Uterus (tissue), 4 donors: ENCODE results near the gene RASAL2. TPM values are rescaled to one million over a fixed set of nuclear protein-coding genes. Genes with fewer than 3 reads are reported as not detected.

Experiments used
- DNase-seq, 2 donors: peaks; one replicate each; pipeline ENCODE4 v3.0.0-alpha.2; 2019 to 2020
- H3K27ac ChIP-seq, 2 donors: fragments of 200-600 bp; sonication (generic); 1 replicate in 1 of 2; 2 replicates in 1 of 2; pipeline ENCODE4 v1.5.1; 2016 to 2018
- H3K27me3 ChIP-seq, 2 donors: fragments of 200-600 bp; sonication (generic); one replicate each; pipeline ENCODE4 v1.5.1; 2018 to 2019; ENCODE audit warnings: control low read depth in 1 of 2
- H3K36me3 ChIP-seq, 2 donors: fragments of 200-600 bp; sonication (generic); one replicate each; pipeline ENCODE4 v1.5.1; 2019; ENCODE audit warnings: control low read depth in 1 of 2
- H3K4me1 ChIP-seq, 2 donors: fragments of 200-600 bp; sonication (generic); one replicate each; pipeline ENCODE4 v1.5.1; 2018 to 2019; ENCODE audit warnings: control low read depth in 1 of 2
- H3K4me3 ChIP-seq, 2 donors: fragments of 200-600 bp; sonication (generic); 1 replicate in 1 of 2; 2 replicates in 1 of 2; pipeline ENCODE4 v1.5.1; 2018 to 2019; ENCODE audit warnings: mild to moderate bottlenecking in 1 of 2
- H3K9me3 ChIP-seq, 2 donors: fragments of 200-600 bp; sonication (generic); one replicate each; pipeline ENCODE4 v1.5.1; 2019; ENCODE audit warnings: control low read depth in 1 of 2
- POLR2A ChIP-seq, 2 donors: fragments of 450-650 bp; IDR thresholded peaks; one replicate each; pipeline ENCODE4 v1.6.1; 2016; ENCODE audit warnings: antibody characterized with exemption in 2 of 2, mild to moderate bottlenecking in 1 of 2, moderate library complexity in 1 of 2
- intact Hi-C: fragments of 100-400 bp; cut with DNase I; formaldehyde crosslinking; loops from one replicate; pipeline ENCODE4 v1.15.1; 2023; ENCODE audit warnings: low total_unique reads
- total RNA-seq, 4 donors: library from RNA; depleted of rRNA in 3 of 4; stranded (reverse); fragments of >200 nt in 3 of 4; gene quantifications; one replicate each; pipeline versions ENCODE4 v1.1.0 to v1.2.4, GENCODE V29; 2014 to 2023
- TF ChIP-seq, protein P1 (sequence below), 4 experiments: fragments of 200-600 bp in 2 of 4; fragments of 450-650 bp in 2 of 4; sonication (generic) in 2 of 4; IDR thresholded peaks; one replicate each; pipeline ENCODE4 v1.5.1; 2016 to 2019; ENCODE audit warnings: antibody characterized with exemption in 4 of 4, mild to moderate bottlenecking in 2 of 4, moderate library complexity in 1 of 4
- donor health status: DM: yes; HTN: yes; CAD: no.

RASAL2 gene
- total RNA-seq, 4 donors from 2014 or later, result 10.0 to 42.5 (median 29.8) TPM

DNA sequence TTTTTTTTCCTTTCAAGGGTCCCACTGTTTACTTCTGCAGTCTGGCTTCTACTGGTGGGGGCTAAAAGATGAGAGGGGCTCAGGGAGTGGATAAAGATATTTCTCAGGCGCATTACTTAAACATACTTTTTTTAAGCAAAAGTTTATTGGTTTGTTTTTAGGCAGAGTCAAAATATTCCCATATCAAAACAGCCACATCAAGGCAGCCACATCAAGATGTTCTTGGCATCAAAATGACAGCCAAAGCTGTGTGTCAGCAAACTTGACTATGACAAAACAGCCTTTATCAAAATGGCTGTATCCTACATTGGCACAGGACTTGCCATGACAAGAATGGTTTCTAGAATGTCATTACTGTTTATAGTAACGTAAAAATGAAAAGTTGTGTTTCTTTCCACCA is 22.1 kb upstream of the RASAL2 start:
- DNase-seq, result no peak
- Histone ChIP-seq H3K4me1 (no peaks in the 10 kb centered on the region), H3K27me3 (no peaks in the 10 kb centered on the region), H3K27ac (no peak overlapping the region), H3K36me3 (no peaks in the 10 kb centered on the region), H3K4me3 (no peak overlapping the region), H3K9me3 (no peaks in the 10 kb centered on the region)
- intact Hi-C loops, result no loop called here
- no peak for TF ChIP-seq POLR2A (IDR thresholded peaks at IDR 0.05)
- TF ChIP-seq, protein P1, sequence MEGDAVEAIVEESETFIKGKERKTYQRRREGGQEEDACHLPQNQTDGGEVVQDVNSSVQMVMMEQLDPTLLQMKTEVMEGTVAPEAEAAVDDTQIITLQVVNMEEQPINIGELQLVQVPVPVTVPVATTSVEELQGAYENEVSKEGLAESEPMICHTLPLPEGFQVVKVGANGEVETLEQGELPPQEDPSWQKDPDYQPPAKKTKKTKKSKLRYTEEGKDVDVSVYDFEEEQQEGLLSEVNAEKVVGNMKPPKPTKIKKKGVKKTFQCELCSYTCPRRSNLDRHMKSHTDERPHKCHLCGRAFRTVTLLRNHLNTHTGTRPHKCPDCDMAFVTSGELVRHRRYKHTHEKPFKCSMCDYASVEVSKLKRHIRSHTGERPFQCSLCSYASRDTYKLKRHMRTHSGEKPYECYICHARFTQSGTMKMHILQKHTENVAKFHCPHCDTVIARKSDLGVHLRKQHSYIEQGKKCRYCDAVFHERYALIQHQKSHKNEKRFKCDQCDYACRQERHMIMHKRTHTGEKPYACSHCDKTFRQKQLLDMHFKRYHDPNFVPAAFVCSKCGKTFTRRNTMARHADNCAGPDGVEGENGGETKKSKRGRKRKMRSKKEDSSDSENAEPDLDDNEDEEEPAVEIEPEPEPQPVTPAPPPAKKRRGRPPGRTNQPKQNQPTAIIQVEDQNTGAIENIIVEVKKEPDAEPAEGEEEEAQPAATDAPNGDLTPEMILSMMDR (IDR thresholded peaks at IDR 0.05), result no peak

DNA sequence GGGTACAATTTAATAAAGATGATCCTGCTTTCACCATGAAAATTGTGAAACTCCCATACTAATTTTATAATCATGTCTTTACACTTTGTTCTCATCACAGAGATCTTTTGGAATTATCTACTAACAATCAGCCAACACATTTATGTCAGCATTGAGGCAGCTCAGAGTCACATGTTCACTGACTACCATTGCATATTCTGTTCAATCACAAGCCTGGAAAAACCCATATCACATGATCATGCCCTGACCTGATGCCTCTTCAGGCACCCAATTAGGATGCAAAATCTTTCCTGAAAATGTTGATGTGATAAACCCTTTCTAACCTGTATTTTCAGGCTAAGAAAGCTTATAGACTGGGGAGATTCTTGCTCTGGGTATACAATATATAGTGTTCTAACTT is 21.6 kb upstream of the RASAL2 start:
- H3K4me1 ChIP-seq, result no peaks in the 10 kb centered on the region
- DNase-seq, result no peak
- TF ChIP-seq, protein P1 (IDR thresholded peaks at IDR 0.05), result no peak
- TF ChIP-seq POLR2A (IDR thresholded peaks at IDR 0.05), result no peak
- intact Hi-C loops, result no loop called here
- H3K27me3 ChIP-seq, result no peaks in the 10 kb centered on the region
- no peak overlapping the region for H3K4me3 ChIP-seq
- H3K36me3 ChIP-seq, result no peaks in the 10 kb centered on the region
- H3K27ac ChIP-seq, result no peak overlapping the region
- H3K9me3 ChIP-seq, result no peaks in the 10 kb centered on the region

DNA sequence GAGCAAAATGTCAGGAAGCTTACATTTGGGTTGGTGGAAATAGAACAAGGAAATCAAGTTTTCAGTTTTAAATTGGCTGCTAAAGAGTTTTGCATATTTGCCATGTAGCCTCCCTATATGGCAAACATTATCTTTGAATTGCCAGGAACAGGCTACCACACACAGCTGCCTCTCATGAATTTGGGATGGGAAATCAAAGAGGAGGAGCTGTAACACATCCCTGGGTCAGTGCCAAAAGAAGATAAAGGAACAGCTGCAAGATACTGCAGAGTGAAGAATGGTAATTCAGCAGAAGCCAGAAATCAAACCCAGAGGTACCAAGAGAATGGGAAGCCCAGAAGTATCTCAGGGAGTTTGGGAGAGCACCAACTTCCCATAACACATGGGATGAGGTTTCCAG is 18.6 kb upstream of the RASAL2 start:
- no peaks in the 10 kb centered on the region for H3K27me3 ChIP-seq
- H3K36me3 ChIP-seq, result no peaks in the 10 kb centered on the region
- no peak for DNase-seq
- no peak overlapping the region for H3K4me3 ChIP-seq
- intact Hi-C loops, result no loop called here
- H3K4me1 ChIP-seq, result no peaks in the 10 kb centered on the region
- TF ChIP-seq, protein P1 (IDR thresholded peaks at IDR 0.05), result no peak
- no peak for TF ChIP-seq POLR2A (IDR thresholded peaks at IDR 0.05)
- H3K27ac ChIP-seq, result no peak overlapping the region
- no peaks in the 10 kb centered on the region for H3K9me3 ChIP-seq

DNA sequence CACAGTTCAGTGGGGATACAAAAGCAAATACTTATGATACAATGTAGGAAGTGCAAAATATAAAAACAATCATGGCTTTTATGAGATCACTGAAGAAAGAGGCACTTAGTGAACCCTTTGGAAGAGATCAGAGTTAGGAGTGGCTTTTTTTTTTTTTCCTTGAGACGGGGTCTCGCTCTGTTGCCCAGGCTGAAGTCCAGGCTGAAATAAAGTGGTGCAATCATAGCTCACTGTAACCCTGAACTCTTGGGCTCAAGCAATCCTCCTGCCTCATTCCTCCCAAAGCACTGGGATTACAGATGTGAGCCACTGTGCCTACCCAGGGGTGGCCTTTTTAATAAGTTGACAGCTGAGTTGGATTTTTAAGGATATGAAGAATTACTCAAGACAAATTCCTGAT is 17.3 kb upstream of the RASAL2 start:
- Histone ChIP-seq H3K9me3 (no peaks in the 10 kb centered on the region), H3K4me1 (no peaks in the 10 kb centered on the region), H3K27ac (no peak overlapping the region), H3K4me3 (no peak overlapping the region), H3K27me3 (no peaks in the 10 kb centered on the region), H3K36me3 (no peaks in the 10 kb centered on the region)
- TF ChIP-seq, protein P1 (IDR thresholded peaks at IDR 0.05), result no peak
- TF ChIP-seq POLR2A (IDR thresholded peaks at IDR 0.05), result no peak
- no peak for DNase-seq
- intact Hi-C loops, result no loop called here

DNA sequence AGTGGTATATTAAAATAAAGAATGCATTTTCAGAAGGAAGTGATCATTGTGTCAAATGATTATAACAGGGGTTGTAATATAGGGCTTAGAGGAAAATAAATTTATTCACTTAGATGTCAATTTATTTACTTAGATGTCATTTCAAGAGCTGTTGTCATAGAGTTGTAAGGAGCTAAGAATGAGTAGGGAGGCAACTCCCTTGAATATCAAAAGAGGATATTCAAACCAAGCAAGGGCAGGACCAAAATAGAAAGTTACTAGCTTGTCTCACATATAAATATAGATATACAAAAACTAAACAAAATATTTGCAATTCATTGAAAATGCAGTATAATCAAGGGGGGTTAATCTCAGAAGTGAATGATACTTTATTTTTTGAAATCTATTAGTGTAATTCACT is 16.0 kb upstream of the RASAL2 start:
- intact Hi-C loops, result no loop called here
- no peaks in the 10 kb centered on the region for H3K27me3 ChIP-seq
- H3K27ac ChIP-seq, result no peak overlapping the region
- H3K9me3 ChIP-seq, result no peaks in the 10 kb centered on the region
- TF ChIP-seq POLR2A (IDR thresholded peaks at IDR 0.05), result no peak
- TF ChIP-seq, protein P1 (IDR thresholded peaks at IDR 0.05), result no peak
- no peak overlapping the region for H3K4me3 ChIP-seq
- no peak for DNase-seq
- no peaks in the 10 kb centered on the region for H3K36me3 ChIP-seq
- no peaks in the 10 kb centered on the region for H3K4me1 ChIP-seq
